HepG2 (cell line): Measurements from ENCODE around the gene PDK2. TPM values are rescaled to one million over a fixed set of nuclear protein-coding genes. Genes with fewer than 3 reads are reported as not detected.
A peak's percentile ranks its signal among the peaks of the same experiment; 100 is the strongest.

ENCODE experiments used
- ARID3A ChIP-seq: IDR thresholded peaks from 2 replicates; pipeline ENCODE4 v1.6.1; 2012; ENCODE audit warnings: low read depth, low read length, improper control_type of control experiment
- ATF1 ChIP-seq: IDR thresholded peaks from 2 replicates; pipeline ENCODE4 v1.6.1; 2016; ENCODE audit warnings: mild to moderate bottlenecking, control low read depth
- FUBP1 ChIP-seq: sonication (generic); formaldehyde crosslinking; IDR thresholded peaks from 2 replicates; pipeline ENCODE4 v1.5.1; 2020; ENCODE audit warnings: missing genetic modification reagents, mild to moderate bottlenecking, borderline replicate concordance
- HDAC6 ChIP-seq: fragments of 200-600 bp; sonication (generic); IDR thresholded peaks from 2 replicates; pipeline ENCODE4 v1.7.0; 2017; ENCODE audit warnings: mild to moderate bottlenecking, antibody characterized with exemption, low read length, low read depth
- MYNN ChIP-seq: sonication (generic); formaldehyde crosslinking; IDR thresholded peaks from 2 replicates; pipeline ENCODE4 v1.4.0; 2020; ENCODE audit warnings: mild to moderate bottlenecking, low read depth, missing genetic modification reagents
- PCBP1 ChIP-seq: fragments of 200-400 bp; formaldehyde crosslinking; IDR thresholded peaks from 2 replicates; pipeline ENCODE4 v1.6.1; 2017; ENCODE audit warnings: mild to moderate bottlenecking, low read depth, low read length, borderline replicate concordance
- PREB ChIP-seq: sonication (generic); formaldehyde crosslinking; IDR thresholded peaks from 2 replicates; pipeline ENCODE4 v1.4.0; 2020; ENCODE audit warnings: missing genetic modification reagents
- RFXAP ChIP-seq: sonication (generic); formaldehyde crosslinking; IDR thresholded peaks from 2 replicates; pipeline ENCODE4 v1.4.0; 2020; ENCODE audit warnings: missing genetic modification reagents, borderline replicate concordance
- SMARCE1 ChIP-seq: fragments of 450-650 bp; IDR thresholded peaks from 2 replicates; pipeline ENCODE4 v1.6.1; 2017; ENCODE audit warnings: borderline replicate concordance
- WIZ ChIP-seq: sonication (generic); formaldehyde crosslinking; IDR thresholded peaks from 2 replicates; pipeline ENCODE4 v1.5.1; 2020; ENCODE audit warnings: mild to moderate bottlenecking, missing genetic modification reagents
- ZBED4 ChIP-seq: sonication (generic); formaldehyde crosslinking; IDR thresholded peaks from 2 replicates; pipeline ENCODE4 v1.4.0; 2020; ENCODE audit warnings: missing genetic modification reagents, borderline replicate concordance
- ZBTB1 ChIP-seq: sonication (generic); formaldehyde crosslinking; IDR thresholded peaks from 2 replicates; pipeline ENCODE4 v1.4.0; 2020; ENCODE audit warnings: missing genetic modification reagents, borderline replicate concordance
- ZNF12 ChIP-seq: sonication (generic); formaldehyde crosslinking; IDR thresholded peaks from 2 replicates; pipeline ENCODE4 v1.5.0; 2020; ENCODE audit warnings: missing genetic modification reagents
- ZNF296 ChIP-seq: sonication (generic); formaldehyde crosslinking; conservative IDR thresholded peaks from 2 replicates; pipeline ENCODE4 v1.5.0; 2020; ENCODE audit warnings: mild to moderate bottlenecking, missing genetic modification reagents
- ZNF33A ChIP-seq: sonication (generic); formaldehyde crosslinking; IDR thresholded peaks from 2 replicates; pipeline ENCODE4 v1.5.1; 2020; ENCODE audit warnings: missing genetic modification reagents, mild to moderate bottlenecking, moderate library complexity, borderline replicate concordance
- ZNF629 ChIP-seq: sonication (generic); formaldehyde crosslinking; conservative IDR thresholded peaks from 2 replicates; pipeline ENCODE4 v1.5.0; 2020; ENCODE audit warnings: missing genetic modification reagents
- ZNF652 ChIP-seq: IDR thresholded peaks from 2 replicates; pipeline ENCODE4 v1.6.1; 2016; ENCODE audit warnings: low read depth, borderline replicate concordance
- ZNF746 ChIP-seq: sonication (generic); formaldehyde crosslinking; IDR thresholded peaks from 2 replicates; pipeline ENCODE4 v1.8.0; 2022; ENCODE audit warnings: mild to moderate bottlenecking, missing genetic modification reagents
- ZNF891 ChIP-seq: sonication (generic); formaldehyde crosslinking; IDR thresholded peaks from 2 replicates; pipeline ENCODE4 v1.5.0; 2020; ENCODE audit warnings: mild to moderate bottlenecking, missing genetic modification reagents
- ZSCAN20 ChIP-seq: sonication (generic); formaldehyde crosslinking; IDR thresholded peaks from 2 replicates; pipeline ENCODE4 v1.4.0; 2020; ENCODE audit warnings: missing genetic modification reagents, mild to moderate bottlenecking, borderline replicate concordance
- polyA plus RNA-seq, 8 experiments: library from polyadenylated mRNA; depleted of rRNA in 3 of 8; stranded (reverse) in 7 of 8; unstranded in 1 of 8; fragments of >200 nt; fragmentation: Illumina TruSeq in 4 of 8; extraction: Trizol in 4 of 8; gene quantifications; 2 replicates each; pipeline versions ENCODE4 v1.2.1 to v1.2.3, GENCODE V29; 2011 to 2016; ENCODE audit warnings: low read depth in 4 of 8, missing spikeins in 1 of 8, mixed read lengths in 1 of 8; ENCODE audit not compliant: insufficient read depth in 1 of 8
- total RNA-seq, 5 experiments: library from RNA; depleted of rRNA; stranded (reverse); fragments of >200 nt; fragmentation: Illumina TruSeq; extraction: Trizol; gene quantifications; 2 replicates each; pipeline ENCODE4 v1.2.3, GENCODE V29; 2016; ENCODE audit warnings: low read depth in 1 of 5

The PDK2 gene
- total and polyA plus RNA-seq, 2 of the 13 experiments (the other 11 are each of a cell fraction or from before 2014, with no cell fraction given): 18.5 to 59.7 TPM

- TF ChIP-seq ZBED4 (CRISPR knock-in tag): no peak
- no peak for TF ChIP-seq ARID3A
- no peak for TF ChIP-seq ZNF33A (CRISPR knock-in tag)
- TF ChIP-seq PCBP1: 0 out of 2 replicates have a peak, but pooled peaks have one; percentile 61
- no peak for TF ChIP-seq ZNF12 (CRISPR knock-in tag)
- TF ChIP-seq SMARCE1: no peak
- TF ChIP-seq ZSCAN20 (CRISPR knock-in tag): no peak
- TF ChIP-seq ZNF629 (CRISPR knock-in tag): peak; percentile 73
- peak; percentile 32; the same call in 1 of the 2 replicates for TF ChIP-seq RFXAP (CRISPR knock-in tag)
- TF ChIP-seq PREB (CRISPR knock-in tag): no peak
- peak; percentile 44; the same call in 1 of the 2 replicates for TF ChIP-seq ZNF891
- no peak for TF ChIP-seq ZBTB1 (CRISPR knock-in tag)
- no peak for TF ChIP-seq ZNF746 (CRISPR knock-in tag)
- no peak for TF ChIP-seq HDAC6
- TF ChIP-seq ZNF296 (CRISPR knock-in tag): no peak
- no peak for TF ChIP-seq WIZ (CRISPR knock-in tag)
- TF ChIP-seq FUBP1: no peak
- TF ChIP-seq ZNF652 (CRISPR knock-in tag): no peak
- no peak for TF ChIP-seq ATF1 (CRISPR knock-in tag)
- no peak for TF ChIP-seq MYNN (CRISPR knock-in tag)
These were observed 7.8 kb upstream of the PDK2 start (continued) for GRCh38 chr17:50087246-50087911.
